Natural killer cell (primary cell): ENCODE measurements around the gene RAPGEF1. TPM values are rescaled to one million over a fixed set of nuclear protein-coding genes. Genes with fewer than 3 reads are reported as not detected.

Source experiments
- ATAC-seq, 3 donors: fragments of 150-1000 bp in 2 of 3; fragments of 200-7000 bp in 1 of 3; cut with Tn5 transposase; 1 replicate in 1 of 3; 2 replicates in 2 of 3; pipeline ENCODE4 v1.10.0; 2021; ENCODE audit warnings: mild to moderate bottlenecking in 2 of 3, moderate library complexity in 2 of 3
- DNase-seq, 2 donors: peaks; one replicate each; pipeline versions ENCODE4 v3.0.0 to v3.0.0-alpha.2; 2013 to 2021; ENCODE audit warnings: mixed read lengths in 1 of 2
- H3K27ac ChIP-seq: one replicate; pipeline ENCODE4 v1.5.1; 2013; ENCODE audit warnings: mild to moderate bottlenecking, low read length
- H3K27me3 ChIP-seq: one replicate; pipeline ENCODE4 v1.6.1; 2013; ENCODE audit warnings: low read length; ENCODE audit not compliant: control insufficient read depth, insufficient read depth
- H3K36me3 ChIP-seq: one replicate; pipeline ENCODE4 v1.6.1; 2013; ENCODE audit warnings: low read length; ENCODE audit not compliant: control insufficient read depth, insufficient read depth
- H3K4me1 ChIP-seq: one replicate; pipeline ENCODE4 v1.6.1; 2013; ENCODE audit warnings: low read length; ENCODE audit not compliant: control insufficient read depth, insufficient read depth
- H3K4me3 ChIP-seq: one replicate; pipeline ENCODE4 v1.5.1; 2013; ENCODE audit warnings: low read length
- H3K9me3 ChIP-seq: one replicate; pipeline ENCODE4 v1.6.1; 2013; ENCODE audit warnings: low read length; ENCODE audit not compliant: control insufficient read depth, insufficient read depth
- H3K27ac Mint-ChIP-seq, 2 donors: one replicate each; pipeline ENCODE4 v1.8.0; 2022; ENCODE audit warnings: mild to moderate bottlenecking in 2 of 2, mixed read lengths in 2 of 2, moderate library complexity in 1 of 2
- H3K27me3 Mint-ChIP-seq, 2 donors: one replicate each; pipeline ENCODE4 v1.8.0; 2022; ENCODE audit warnings: low read depth in 2 of 2, mixed read lengths in 2 of 2
- H3K36me3 Mint-ChIP-seq: one replicate; pipeline ENCODE4 v1.8.0; 2022; ENCODE audit warnings: mixed read lengths
- H3K4me1 Mint-ChIP-seq, 2 donors: one replicate each; pipeline ENCODE4 v1.8.0; 2022; ENCODE audit warnings: mixed read lengths in 2 of 2
- H3K4me3 Mint-ChIP-seq: one replicate; pipeline ENCODE4 v1.8.0; 2022; ENCODE audit warnings: mild to moderate bottlenecking, moderate library complexity, mixed read lengths
- H3K9me3 Mint-ChIP-seq, 2 donors: one replicate each; pipeline ENCODE4 v1.8.0; 2022; ENCODE audit warnings: mixed read lengths in 2 of 2
- WGBS: methylation state at CpG from one replicate; pipeline ENCODE4 v1.1.7; 2013; ENCODE audit warnings: missing lambda C conversion rate; ENCODE audit not compliant: insufficient coverage; 5-methylcytosine and 5-hydroxymethylcytosine counted together
- intact Hi-C: fragments of 100-400 bp; cut with micrococcal nuclease; formaldehyde crosslinking; loops from one replicate; pipeline ENCODE4 v1.14.2; 2022
- total RNA-seq, 4 donors: library from RNA; stranded (reverse); fragments of 120-200 nt in 1 of 4; gene quantifications; one replicate each; pipeline versions ENCODE4 v1.2.3 to v1.2.4, GENCODE V29; 2013 to 2022
- TF ChIP-seq, protein P1 (sequence below): fragments of 200-600 bp; IDR thresholded peaks from one replicate; pipeline ENCODE4 v1.8.0; 2022; ENCODE audit warnings: antibody characterized with exemption

Gene RAPGEF1
- total RNA-seq, 3 donors from 2014 or later (not counting 1 experiment from before 2014, with no cell fraction given) = 210 to 224 (median 222) TPM

DNA sequence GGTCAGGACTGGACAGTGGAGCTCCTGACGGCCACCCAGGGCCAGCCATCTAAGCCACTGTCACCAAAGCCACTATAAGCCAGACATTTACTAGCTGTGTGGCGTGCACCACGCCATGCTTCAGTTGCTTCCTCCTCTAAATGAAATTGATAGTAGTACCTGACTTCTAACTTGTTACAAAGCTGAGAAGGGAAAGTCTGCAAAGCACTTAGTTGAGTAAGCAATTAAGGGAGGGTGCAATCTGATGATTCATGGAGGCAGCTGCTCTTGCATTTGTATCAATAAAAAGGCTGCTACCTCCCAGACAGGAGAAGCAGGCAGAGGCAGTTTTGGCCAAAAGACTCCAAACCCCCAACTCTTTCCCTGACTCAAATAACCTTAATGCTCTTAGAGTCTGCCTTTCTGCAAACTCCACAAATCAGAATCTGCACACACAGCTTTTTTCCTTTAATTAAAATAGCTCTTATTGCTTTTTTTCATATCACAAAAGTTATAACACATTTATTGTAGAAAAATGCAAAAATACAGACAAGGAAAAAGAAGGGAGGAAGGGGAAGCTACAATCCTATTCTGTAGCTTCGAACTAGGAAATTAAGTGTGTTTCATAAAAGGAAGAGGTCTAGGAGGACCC lies 19.3 kb upstream of the RAPGEF1 start:
- H3K27ac ChIP-seq = no peak overlapping the region
- H3K36me3 ChIP-seq = no peaks in the 10 kb centered on the region
- H3K9me3 ChIP-seq = no peaks in the 10 kb centered on the region
- no peak for ATAC-seq
- Mint-ChIP-seq H3K4me1 (peaks cover 5 to 12% of the 10 kb centered on the region in 2 donors), H3K4me3 (no peak overlapping the region), H3K27me3 (peaks cover 4 to 16% of the 10 kb centered on the region in 2 donors), H3K9me3 (no peaks in the 10 kb centered on the region), H3K36me3 (no peaks in the 10 kb centered on the region), H3K27ac (no peak overlapping the region)
- intact Hi-C loops = no loop called here
- no peak overlapping the region for H3K4me3 ChIP-seq
- H3K27me3 ChIP-seq = peaks cover 6% of the 10 kb centered on the region
- H3K4me1 ChIP-seq = peaks cover 15% of the 10 kb centered on the region
- TF ChIP-seq, protein P1, sequence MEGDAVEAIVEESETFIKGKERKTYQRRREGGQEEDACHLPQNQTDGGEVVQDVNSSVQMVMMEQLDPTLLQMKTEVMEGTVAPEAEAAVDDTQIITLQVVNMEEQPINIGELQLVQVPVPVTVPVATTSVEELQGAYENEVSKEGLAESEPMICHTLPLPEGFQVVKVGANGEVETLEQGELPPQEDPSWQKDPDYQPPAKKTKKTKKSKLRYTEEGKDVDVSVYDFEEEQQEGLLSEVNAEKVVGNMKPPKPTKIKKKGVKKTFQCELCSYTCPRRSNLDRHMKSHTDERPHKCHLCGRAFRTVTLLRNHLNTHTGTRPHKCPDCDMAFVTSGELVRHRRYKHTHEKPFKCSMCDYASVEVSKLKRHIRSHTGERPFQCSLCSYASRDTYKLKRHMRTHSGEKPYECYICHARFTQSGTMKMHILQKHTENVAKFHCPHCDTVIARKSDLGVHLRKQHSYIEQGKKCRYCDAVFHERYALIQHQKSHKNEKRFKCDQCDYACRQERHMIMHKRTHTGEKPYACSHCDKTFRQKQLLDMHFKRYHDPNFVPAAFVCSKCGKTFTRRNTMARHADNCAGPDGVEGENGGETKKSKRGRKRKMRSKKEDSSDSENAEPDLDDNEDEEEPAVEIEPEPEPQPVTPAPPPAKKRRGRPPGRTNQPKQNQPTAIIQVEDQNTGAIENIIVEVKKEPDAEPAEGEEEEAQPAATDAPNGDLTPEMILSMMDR = no peak
- WGBS = 56% methylated on average over 4 of the region's 4 CpGs
- DNase-seq = no peak

DNA sequence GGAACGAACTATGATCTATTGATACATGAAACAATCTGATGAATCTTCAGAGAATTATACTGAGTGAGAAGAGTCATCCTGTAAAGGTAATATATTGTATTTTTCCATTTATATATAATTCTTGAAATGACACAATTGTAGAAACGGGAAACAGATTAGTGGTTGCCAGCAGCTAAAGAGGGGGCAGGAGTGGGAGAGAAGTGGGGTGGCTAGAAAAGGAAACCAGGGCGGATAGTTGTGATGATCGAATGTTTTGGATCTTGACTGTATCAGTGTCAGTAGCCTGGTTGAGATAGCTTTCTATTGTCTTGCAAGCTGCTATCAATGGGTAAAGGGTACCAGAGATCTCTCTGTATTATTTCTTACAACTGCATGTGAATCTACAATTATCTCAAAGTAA lies 17.7 kb upstream of the RAPGEF1 start:
- Histone ChIP-seq H3K9me3 (no peaks in the 10 kb centered on the region), H3K27ac (no peak overlapping the region), H3K4me3 (no peak overlapping the region), H3K36me3 (no peaks in the 10 kb centered on the region), H3K27me3 (peaks cover 6% of the 10 kb centered on the region), H3K4me1 (peaks cover 12% of the 10 kb centered on the region)
- Mint-ChIP-seq H3K27ac (no peak overlapping the region), H3K4me1 (peaks cover 5 to 9% of the 10 kb centered on the region in 2 donors), H3K36me3 (no peaks in the 10 kb centered on the region), H3K27me3 (peaks cover 4 to 16% of the 10 kb centered on the region in 2 donors), H3K9me3 (no peaks in the 10 kb centered on the region), H3K4me3 (no peak overlapping the region)
- TF ChIP-seq, protein P1 = no peak
- intact Hi-C loops = no loop called here
- DNase-seq (no peak), ATAC-seq (no peak)
- 14% methylated on average over 3 of the region's 4 CpGs for WGBS

DNA sequence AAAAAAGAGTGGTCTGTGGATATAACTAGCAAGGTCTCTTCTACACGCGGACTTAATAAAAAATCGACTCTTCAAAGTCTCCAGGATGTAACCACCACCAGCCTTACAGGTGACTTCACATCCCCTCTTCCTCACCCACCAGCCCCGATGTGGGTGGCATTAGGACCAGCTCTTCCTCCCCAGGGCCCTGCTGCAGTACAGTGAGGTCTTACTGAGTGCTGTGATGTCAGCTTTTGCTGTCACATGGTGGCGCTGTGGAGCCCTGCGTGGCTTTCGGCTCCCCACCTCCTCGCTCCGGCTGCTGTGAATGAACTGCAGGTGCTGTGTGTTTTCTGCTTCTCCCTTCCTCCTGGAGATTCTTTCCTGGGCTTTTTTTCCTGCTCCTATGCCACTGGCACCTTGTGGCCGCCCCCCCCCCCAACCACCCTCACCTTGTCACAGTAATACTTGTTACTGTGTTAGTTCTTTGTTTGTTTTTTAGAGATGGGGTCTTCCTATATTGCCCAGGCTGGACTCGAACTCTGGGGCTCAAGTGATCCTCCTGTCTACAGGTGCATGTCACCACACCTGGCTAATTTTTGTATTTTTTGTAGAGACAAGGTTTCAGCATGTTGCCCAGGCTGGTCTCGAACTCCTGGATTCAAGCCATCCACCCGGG lies 15.8 kb upstream of the RAPGEF1 start:
- intact Hi-C loops = no loop called here
- H3K4me3 ChIP-seq = no peak overlapping the region
- Mint-ChIP-seq H3K4me1 (peaks cover 5 to 6% of the 10 kb centered on the region in 2 donors), H3K9me3 (no peaks in the 10 kb centered on the region), H3K4me3 (no peak overlapping the region), H3K27ac (no peak overlapping the region), H3K36me3 (no peaks in the 10 kb centered on the region), H3K27me3 (peaks cover 6 to 16% of the 10 kb centered on the region in 2 donors)
- 21% methylated on average over 12 of the region's 13 CpGs for WGBS
- no peaks in the 10 kb centered on the region for H3K36me3 ChIP-seq
- ATAC-seq = peak; percentile 98 to 100 (median 100)
- H3K4me1 ChIP-seq = peaks cover 8% of the 10 kb centered on the region
- TF ChIP-seq, protein P1 = peak; percentile 84
- peaks cover 6% of the 10 kb centered on the region for H3K27me3 ChIP-seq
- no peak overlapping the region for H3K27ac ChIP-seq
- DNase-seq = peak; percentile 82 to 94
- H3K9me3 ChIP-seq = no peaks in the 10 kb centered on the region
